HG03432 (cell line): ENCODE measurements around the gene GAS7.

Source experiments
- ATAC-seq: cut with Tn5 transposase; IDR thresholded peaks from one replicate; pipeline ENCODE4 v1.9.1; 2021; ENCODE audit warnings: mild to moderate bottlenecking, moderate library complexity; ENCODE audit not compliant: unreplicated experiment

Gene GAS7

GRCh38 chr17:10201680-10202079, 3.3 kb upstream of the GAS7 start:
- no peak for ATAC-seq

DNA sequence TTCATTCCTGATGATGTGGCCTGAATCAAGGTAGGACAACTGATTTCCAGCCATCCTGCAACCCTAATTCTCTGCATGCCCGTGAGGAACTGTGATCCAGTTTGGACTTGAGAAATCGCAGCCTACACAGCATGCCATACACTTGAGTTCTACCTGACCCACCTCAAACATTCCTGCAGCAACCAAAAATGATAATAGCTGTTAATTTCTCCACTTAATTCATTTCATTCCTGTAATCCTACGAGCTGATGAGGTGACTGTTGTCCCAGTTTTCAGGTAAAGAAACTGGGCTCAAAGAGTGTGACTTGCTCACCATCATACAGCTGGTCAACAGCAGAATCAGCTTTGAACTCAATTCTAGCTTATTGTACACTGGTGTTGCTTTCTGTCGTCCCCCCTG, 2.2 kb upstream of the GAS7 start:
- ATAC-seq: no peak

DNA sequence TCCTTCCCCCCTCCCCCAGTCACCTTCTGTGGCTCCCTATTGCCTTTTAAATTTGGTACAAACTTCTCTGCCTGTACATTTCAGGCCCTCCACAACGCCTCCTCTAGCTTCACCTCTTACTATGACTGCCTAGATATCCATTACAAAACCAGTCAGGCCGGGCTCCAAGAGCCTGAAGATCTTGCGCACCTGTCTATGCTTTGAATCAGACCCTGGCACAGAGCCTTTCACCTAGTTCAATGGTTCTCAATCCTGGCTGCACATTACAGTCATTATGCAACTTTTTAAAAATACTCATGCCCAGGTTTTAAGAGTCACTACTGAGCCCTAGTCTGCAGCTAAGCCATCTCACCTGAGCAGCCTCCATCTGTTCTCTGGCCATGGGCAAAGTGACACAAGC, 1.6 kb upstream of the GAS7 start:
- ATAC-seq: no peak

DNA sequence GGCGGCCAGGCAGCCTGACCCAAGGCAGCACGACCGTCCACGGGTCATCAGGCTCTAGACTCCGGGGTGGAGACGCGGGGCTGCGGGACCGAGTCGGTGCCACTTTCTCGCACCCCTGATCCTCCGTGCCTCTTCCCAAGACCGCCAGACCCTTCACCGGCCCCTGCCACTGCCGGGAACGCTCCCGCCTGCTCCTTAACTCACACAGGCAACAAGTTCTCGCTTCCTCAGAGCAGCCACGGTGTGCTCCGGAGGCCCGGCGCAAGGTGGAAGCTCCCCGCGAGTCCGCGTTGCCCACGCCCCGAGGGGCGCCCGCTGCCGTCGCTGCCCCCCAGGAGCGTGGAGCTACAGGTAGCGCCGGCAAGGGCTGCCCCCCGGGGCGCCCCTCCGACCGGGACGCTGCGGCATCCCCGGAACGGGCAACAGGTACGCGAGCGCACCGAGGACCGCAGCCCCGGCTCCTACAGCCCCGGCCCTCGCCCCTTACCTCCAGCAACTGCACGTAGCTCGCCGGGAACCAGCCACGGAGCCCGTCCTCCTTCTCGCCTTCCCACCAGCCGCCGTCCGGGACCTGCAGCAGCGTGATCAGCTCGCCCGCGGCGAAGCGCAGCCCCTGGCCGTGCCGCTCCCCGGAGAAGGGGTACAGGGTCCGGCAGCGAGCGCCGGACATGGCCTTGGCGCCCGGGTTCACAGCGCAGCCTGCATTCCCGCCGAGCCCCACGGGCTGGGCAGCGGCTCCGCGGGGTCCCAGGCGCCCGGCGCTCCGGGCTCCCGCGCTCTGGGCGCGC, 491 bp downstream of the GAS7 start:
- peak; percentile 38 for ATAC-seq

DNA sequence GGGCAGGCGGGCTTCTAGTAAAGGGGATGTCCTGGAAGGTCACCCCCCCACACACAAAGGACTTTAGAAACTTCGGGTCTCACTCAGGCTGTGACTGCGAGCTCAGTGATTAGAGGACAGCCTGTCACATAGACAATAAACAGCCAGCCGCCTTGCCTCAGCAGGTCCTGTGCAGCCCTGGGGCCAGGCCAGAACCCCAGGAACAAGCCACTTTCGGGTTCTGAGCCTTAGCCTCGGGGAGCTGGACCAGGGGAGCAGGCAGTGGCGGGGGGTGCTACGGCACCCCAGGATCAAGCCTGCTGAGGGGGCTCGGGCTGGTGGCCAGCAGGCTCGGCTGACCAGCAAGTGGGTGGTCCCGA, 1.1 kb downstream of the GAS7 start:
- no peak for ATAC-seq

GRCh38 chr17:10196941-10197340, 1.5 kb downstream of the GAS7 start:
- ATAC-seq: no peak

GRCh38 chr17:10196384-10196895, 2.0 kb downstream of the GAS7 start:
- ATAC-seq: no peak

GRCh38 chr17:10195090-10195805, 3.2 kb downstream of the GAS7 start:
- ATAC-seq: no peak

GRCh38 chr17:10193632-10194031, 4.8 kb downstream of the GAS7 start:
- no peak for ATAC-seq

DNA sequence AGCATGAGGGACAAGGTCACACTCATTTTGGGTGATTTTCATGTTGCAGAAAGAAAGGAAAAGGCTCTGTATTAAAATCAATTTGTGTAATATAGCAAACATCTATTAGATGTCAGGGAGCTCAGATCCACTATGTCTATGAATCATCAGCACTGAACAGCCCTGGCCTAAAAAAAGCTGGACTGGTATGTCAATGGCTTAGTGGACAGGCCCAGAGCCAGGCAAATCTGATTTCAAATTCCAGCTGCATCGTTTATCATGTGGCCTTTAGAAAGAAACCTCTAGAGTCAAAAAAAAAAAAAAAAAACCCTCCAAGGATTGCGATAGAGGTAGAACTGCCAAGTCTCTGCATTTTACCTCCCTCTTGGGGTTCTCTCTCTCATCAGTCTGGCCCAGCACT, 5.4 kb downstream of the GAS7 start:
- ATAC-seq: no peak

- no peak for ATAC-seq
These were observed 5.9 kb downstream of the GAS7 start for GRCh38 chr17:10192461-10192860.

GRCh38 chr17:10187456-10187855, 10.9 kb downstream of the GAS7 start:
- ATAC-seq: no peak

DNA sequence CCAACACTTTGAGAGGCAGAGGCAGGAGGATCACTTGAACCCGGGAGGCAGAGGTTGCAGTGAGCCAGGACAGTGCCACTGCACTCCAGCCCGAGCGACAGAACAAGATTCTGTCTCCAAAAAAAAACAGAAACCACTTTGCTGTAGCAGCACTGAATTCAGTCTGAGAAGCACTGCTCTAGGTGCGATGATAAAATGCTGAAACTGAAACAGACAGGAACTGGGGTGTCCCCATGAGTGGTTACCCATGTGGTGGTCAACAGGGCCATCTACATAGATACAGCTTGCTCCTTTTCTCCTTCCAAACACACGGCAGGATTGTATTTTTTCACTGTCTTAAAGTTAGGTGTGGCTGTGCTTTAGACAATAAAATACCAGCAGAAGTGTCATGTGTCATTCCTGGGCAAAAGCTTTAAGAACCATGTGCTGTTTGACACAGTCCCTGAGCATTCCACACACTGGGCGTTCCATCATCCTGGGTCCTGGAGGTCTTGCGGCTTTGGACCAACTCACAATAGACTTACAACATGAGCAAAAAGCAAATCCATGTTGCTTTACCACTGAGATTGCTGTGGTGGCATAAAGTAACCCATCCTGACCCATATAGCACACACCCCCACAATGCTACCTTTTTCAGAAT, 11.5 kb downstream of the GAS7 start:
- no peak for ATAC-seq

- ATAC-seq: no peak
These were observed 14.2 kb downstream of the GAS7 start for GRCh38 chr17:10183931-10184930.

DNA sequence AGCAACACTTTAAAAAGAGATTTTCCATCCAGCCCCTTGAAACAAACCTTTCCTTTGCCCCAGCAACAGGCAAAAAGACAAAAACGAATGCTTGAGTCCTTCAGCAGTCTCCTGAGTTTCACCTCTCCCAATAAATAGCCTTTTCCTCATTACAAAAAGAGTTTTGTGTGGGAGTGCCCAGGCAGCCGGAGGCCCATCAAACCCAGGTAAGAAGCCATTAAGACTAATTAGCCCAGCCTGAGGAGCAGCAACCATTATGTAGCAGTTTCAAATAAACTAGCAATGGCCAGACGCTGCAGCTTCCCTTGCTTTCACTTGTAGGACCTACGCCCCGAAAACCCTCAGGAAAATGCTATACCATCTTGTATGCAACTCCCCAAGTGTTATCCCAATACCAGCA, 15.6 kb downstream of the GAS7 start:
- ATAC-seq: no peak

DNA sequence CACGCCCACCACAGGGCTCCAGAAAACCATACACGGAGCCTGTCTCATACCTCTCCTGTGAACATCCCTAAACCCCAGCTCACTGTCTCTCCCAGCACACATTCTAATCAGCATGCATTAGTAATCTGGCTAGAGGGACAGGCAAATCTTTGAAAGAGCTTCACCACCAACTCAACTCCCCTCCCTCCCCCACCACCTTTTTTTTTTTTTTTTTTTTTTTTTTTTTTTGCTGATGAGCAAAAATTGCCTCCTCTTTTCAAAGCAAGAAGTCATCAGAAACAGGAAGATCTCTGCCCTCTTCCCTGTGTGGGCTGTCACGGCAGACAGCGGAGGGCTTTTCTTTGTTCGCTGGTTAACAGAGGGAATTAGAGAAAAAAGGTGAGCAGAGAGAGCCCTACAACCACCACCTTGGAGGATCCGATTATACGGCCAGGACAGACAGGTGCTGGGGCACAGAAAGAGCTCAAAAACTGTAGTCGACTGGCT, 19.9 kb downstream of the GAS7 start:
- no peak for ATAC-seq

DNA sequence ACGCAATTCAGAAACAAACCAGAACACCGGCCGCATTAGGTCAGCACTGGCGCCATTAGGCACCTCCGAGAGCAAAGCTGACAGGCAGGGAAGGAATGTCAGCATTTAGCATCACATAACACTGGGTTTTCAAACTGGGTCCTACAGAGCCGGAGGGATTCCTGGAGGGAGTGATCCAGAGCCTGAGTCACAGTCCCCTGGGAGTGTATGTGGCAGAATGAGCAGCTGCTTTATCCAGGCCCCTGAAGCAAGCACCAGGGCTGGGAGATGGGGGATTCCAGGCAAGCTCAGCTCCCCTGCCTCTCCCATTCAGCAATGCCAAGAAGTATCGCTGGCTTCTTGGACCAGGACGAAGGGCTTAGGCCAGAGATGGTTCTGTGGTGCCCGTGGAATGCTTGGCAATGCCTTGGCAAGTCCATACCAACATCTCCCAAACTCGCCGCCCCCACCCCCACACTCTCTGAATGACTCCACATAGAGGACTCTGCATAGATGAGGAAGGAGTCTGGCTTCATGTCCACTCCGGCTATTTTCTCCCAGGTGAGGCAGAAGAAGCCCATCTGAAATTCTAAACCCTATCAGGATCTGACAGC, 20.4 kb downstream of the GAS7 start:
- no peak for ATAC-seq

DNA sequence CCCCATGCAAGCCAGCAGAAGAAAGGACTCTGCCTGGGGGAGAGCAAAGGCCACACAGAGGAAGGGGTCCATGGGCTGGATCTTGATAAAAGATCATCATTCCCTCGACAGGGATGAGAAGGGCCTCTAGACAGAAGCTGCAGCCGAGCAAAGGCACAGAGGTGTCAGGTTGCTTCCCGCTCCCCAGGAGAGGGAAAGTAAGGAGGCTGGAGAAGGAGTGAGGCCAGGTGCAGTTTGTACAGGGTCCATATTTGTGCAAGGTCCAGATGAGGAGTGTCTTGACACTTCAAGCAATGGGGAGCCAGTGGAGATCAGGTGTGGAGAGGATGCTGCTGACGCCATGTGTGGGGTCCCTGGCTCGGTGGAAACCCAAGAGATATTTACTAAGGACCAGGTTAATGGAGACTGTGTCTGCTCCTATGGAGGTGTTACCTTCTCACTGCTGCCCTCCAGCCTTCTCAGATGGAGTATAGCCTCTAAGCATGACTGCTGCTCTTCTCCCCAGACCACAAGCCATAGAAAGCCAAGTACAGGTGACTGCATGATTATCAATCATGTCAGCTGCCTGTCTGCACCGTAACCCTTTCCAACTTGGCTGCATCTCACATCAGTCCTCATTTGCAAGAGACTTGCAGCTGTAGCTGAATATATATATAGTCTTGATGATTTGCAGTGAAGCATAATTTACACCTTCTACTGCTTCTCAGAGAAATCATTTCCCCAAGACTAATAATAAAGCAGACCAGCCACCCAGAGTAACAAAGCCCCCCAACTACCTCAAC, 21.1 kb downstream of the GAS7 start:
- ATAC-seq: no peak

DNA sequence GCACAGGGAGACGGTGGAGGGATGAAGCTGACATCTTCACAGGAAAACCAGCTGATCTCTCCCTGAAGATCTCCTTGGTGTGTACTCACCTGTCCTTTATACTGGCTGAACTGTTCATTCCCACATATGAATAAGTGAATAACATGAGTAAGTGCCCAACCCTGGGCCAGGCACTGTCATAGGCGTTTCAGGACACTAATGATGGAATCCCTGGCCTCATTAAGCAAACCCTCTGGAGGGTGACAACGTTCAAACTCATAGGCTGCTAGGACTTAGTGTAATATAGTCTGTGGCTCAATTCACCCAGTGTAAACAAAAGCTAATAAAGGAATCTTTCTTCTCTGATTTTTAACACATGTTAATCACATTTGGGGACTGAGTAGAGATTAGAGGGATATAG, 24.5 kb downstream of the GAS7 start:
- ATAC-seq: no peak
